NCI-H226 (cell line): ENCODE measurements around the gene AQR.
"Not testable (repeated sequence)": the region's sequence is repeated elsewhere in the genome, so short reads cannot be mapped to it uniquely, and the experiment has no call there.

Experiments used
- DNase-seq: peaks from one replicate; pipeline ENCODE4 v3.0.0-alpha.2; 2015

AQR gene

DNA sequence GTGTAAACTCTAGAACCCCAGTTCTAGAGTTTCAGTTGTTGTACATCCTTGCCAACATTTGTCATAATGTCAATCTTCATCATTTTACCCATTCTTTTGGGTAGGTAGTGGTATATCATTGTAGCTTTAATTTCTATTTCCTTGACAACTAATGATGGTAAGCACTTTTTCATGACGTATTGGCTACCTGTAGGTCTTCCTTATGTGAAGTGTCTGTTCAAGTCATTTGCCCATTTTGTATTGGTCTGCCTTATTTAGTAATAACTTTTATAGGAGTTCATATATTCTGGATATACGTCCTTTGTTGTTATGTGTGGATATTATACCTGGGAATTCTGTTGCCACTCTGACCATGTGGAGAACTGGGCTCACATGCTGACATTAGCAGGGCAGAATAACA lies 100.4 kb downstream of the AQR start:
- no peak for DNase-seq

DNA sequence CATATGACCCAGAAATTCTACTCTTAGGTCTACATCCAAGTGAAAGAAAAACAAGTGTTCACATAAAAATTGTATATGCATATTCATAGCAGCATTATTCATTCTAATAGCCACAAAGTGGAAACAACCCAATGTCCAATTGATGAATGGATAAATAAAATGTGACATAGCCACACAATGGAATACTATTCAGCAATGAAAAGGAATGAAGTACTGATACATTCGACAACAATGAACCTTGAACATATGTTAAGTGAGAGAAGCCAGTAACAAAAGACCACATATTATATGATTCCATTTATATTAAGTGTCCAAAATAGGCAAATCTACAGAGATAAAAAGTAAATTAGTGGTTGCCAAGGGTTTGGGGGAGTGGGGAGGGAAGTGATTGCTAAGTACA lies 104.0 kb downstream of the AQR start:
- DNase-seq, result no peak

DNA sequence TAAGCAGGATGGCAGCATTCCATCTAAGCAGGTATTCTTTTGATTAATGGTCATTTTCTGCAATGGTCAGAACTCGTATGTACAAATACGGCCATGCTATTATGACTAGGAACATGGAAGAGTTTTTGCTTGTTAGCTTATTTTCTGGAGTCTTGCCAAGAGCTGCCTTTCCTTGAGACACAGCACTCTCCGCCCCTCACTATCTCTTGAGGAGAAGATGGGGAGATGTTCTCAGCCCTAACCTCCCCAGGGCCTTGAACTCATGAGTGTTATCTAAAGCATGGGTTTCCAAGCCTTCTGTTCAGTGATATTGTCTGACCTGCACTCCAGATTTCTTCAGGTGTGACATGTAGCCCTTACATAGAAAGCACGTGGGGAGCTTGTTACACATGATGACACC lies 108.3 kb downstream of the AQR start:
- DNase-seq, result no peak

DNA sequence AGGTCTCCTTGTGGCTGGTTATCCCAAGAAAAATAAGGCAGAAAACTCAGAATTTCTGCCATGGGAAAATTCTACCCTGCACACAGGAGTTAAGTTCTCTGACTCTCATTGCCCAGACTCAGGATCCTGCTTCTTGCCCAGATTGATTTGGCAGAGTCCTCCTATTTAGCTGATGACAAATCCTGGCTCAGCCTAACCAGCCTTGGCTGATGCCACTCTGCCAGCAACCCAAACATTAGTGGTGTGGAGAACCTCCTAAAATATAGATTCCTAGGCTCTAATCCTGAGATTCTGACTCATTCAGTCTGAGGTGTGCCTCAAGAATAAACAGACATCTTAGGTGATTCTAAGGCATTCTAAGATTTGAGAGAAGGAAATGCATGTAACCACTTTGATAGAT lies 113.6 kb downstream of the AQR start:
- peak; percentile 3 for DNase-seq

DNA sequence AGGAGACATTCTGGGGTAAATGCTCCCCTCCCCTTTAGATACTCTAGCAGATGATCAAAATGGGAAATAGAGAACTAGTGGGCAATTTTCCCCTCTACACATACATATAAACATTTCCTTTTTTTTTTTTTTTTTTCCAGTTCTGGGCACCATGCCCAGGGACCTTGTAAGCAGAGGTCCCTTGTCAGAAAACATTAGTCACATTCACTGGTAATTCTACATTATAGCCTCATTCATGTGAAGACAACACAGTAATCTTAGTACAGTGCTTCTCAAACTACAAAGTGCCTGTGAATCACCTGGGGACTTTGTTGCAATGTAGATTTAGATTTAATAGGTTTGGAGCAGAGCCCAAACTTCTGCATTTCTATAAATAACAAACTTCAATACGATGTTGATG lies 114.1 kb downstream of the AQR start:
- no peak for DNase-seq

DNA sequence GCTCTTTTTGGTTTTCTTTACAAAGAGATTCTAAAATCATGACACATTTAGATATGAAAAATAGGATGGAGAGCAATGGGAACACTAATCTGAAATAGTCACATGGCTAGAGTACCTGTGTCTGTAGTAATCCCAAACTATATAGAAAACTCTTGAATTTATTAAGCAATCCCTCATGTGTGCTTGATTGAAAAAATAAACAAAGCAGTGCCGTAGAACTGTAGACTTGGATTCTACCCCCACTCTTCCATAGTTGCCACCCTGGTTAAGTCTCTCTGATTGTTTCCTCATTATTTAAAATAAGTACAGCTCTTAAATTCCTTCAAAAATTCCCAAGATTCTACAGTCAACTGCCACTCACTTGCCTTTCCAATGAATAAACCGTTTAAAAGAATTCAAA lies 115.3 kb downstream of the AQR start:
- no peak for DNase-seq

DNA sequence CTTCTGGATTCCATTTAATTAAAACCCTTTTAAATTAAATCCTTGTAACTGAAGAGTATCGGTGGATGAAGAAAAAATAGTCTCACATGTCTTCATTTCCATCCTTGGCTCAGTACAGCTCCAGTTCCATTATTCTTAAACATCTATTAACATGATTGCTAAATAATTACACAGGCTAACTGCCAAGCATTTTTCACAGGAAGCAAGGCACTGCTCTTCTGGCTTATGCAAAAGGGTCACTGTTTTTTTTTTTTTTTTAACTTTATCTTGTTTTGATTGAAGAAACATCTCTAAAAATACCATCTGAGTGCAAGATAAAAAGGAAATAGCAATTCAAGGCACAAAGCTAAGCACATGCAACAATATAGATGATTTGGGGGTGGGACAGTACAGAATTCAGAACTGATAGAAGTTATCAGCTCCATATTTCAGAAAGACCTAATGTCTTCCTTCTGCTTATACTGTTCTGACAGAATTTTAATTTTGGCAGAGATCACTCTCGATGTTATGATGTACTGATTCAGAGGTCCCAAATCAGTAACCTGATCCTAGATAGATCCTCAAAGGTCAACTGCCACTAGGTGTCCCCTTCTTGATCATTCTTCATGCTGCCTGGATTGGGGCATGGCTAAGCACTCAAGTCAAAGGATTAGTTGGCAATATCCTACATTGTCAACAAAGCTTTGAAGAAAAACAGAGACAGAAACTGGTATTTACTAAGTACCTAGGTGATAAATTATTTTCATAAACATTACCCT lies 116.4 kb downstream of the AQR start:
- DNase-seq, result no peak

DNA sequence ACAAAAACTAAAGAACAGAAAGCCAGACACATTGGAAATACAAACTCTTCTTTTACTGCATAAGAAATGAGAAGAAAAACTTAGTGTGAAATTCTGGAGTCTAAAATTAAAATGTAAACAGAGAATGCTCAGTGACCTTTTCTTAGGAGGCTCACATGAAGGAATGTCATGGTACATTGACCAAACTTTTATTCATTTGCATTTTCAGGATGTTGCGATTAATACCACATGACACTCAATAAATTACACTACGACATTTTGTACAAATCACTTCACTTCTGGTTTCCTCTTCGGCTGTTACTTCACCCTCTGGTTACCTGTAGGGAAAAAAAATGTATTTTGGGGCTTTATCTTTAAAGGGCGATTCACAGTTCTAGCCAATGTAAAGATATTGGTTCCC lies 117.8 kb downstream of the AQR start:
- DNase-seq, result no peak

DNA sequence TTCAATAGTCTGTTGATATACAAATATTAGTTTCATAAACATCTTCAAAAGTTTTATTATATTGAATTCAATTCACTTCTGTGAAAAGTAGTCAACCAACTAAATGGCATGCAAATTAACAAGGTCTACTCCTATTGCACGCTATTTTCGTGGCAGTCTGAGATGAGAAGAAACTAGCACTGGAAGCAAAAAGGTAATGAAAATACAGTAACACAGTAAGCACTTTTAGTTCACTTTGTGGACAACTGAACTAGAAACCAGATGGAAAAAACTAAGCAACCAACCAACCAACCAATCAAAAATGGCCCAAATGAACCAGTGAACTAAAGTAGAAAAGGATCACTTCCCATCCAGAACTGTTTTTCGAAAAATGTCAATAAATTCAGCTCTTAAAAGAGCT lies 118.5 kb downstream of the AQR start:
- DNase-seq, result no peak

DNA sequence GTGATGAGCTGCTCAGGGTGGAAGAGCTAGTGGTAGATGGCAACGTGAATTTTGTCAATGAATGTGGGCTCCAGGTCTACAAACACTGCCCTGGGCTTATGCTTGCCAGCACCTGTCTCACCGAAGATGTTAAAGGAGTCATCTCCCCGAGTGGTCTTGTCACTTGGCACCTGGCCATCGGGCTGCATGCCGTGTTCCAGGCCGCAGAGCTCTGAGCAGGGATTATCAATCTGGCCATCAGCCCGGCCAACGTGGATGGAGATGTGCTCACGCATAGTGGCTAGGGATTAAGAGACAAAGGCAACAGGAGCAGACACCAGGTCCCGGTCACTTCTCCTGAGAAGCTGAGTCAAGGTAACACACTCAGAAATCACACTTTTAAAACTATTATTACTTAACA lies 119.4 kb downstream of the AQR start:
- no peak for DNase-seq

DNA sequence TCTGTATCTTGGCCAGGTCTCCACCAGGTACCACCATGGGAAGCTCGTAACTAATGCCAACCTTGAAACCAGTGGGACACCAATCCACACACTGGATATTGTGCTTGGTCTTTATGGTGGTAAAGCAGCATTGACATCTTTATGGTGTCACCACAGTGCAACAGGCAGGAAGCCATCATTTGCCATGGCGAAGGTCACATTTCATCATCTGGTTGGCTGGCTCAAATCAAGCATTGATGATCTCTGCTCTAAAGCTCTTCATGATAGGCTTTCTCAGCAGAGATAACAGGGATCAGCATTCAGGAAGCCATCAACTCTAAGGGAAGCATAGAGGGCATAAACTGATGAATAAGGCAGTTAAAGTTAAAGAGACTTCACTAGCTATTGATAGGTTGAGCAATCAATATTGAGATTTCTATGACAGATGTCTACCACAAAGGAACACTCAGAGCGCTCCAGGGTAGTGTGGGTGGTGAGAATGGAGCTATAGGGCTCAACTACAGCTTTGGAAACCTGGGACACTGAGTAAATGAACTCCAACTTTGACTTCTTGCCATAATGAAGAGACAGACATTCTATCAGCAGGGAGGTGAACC lies 120.1 kb downstream of the AQR start:
- no peak for DNase-seq

DNA sequence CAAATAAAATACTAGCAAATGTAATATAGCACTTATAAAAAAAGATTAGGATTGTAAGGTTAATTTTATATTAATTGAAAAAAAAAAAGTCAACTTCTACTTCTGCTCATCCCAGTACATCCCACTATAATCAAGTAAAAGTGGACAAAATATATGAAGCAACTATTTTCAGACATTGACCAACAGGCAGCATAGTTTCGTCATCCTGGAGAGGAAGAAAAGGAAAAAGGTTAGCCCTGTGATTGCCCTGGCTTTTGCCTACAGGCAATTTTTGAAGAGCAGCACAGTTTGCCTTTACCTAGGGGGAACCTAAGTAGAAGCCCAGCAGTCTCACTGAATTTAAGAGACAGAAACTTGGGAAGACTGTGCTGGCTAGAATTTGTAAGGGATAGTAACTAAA lies 121.9 kb downstream of the AQR start:
- peak; percentile 10 for DNase-seq

DNA sequence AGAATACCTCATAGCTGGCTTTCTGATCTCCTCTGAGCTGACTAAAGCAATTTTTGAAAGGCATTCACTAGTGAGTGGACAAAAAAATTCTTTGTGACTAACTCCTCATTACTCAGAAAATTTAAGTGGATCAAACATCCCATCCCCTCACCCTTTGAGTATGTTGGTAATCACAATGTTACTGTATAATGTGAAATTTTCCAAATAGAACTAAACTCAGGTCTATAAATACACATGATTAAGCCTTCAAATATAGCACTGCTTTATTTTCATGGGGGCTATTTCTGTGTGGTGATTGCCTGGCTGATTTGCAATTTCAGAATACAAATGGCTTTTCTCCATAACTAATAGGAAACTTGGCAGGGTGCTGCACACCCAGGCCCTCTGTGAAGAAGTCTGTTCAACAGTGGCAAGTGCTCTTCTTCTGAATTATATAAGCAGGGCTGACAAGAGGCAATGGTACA lies 128.2 kb downstream of the AQR start:
- no peak for DNase-seq

DNA sequence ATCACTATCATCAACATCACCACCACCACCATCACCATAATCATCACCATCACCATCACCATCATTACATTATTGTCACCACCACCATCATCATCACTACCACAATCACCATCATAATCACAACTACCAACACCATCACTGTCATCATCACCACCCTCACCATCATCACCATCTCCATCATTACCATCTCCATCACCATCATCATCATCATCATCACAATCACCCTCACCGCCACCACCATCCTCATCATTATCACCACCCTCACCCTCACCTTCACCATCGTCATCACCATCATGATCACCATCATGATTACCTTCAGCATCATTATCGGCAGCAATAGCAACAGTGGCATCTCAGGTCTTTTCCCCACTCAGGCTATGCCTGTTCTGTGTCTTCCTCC lies 131.3 kb downstream of the AQR start:
- DNase-seq, result no peak

DNA sequence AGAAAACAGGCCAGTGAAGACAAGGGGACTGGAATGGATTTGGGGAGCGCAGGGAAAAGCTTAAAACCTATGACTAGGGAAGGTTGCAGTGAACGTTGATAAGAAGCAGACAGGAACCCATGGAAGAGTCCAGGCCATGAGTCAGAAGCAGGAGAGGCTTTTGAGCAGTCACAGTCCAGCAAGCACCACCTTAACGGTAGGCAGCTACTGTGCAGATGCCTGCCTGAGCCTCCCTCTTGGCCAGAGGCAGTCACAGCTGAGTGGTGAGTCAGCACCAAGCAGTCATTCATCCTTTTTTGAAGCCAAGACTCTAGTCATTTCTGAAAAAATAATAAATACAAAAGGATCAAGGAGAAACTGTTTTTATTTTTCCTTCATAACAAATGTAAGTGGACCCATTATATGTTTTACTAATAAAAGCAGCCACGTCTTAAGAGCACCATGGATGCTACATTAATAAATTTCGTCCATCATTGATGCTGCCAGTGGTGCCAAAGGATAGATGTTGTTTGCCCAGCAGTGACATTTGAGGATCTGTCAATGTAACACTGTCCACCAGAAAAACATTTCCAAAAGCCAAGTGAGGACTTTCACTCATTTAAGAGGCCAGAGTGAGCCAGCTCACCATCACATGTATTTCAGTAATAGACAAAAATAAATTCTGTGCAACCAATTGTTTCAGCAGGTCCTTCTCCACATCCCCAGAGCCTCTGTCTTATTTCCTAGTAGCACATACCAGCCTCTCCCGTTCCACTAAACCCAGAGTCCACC lies 132.1 kb downstream of the AQR start:
- peak; percentile 82 for DNase-seq

DNA sequence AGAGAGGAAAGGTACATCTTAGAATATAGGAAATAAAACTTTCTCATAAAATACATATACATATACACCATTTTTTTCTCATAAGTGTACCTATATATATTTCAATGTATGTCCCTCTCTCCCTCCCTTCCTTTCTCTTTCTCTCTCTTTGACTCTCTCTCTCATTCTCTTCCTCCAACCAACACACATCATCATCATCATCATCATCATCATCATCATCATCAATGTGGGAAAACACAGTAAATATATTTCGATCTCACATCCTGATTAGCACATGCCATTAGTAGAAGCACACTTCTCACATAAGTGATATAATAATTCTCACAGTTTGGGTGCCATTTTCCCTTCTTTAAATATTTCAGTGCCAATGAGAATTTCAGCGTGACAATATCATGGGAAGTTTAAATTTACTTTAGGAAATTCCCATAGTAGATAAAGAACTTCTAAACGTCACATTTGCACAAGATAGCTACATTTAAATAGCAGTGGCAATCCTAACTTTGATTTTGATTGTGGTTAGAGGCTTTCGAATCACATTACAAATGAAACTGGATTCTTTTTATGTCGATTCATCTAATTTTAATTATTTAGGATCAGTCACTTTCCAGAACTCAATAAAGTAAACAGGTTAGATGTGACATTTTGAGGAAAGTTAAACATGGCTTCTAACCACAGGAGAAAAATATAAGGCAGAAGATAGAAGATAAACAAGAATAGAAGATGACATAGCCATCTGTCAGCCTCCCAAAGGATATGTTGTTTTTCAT lies 141.2 kb downstream of the AQR start:
- DNase-seq, result no peak

DNA sequence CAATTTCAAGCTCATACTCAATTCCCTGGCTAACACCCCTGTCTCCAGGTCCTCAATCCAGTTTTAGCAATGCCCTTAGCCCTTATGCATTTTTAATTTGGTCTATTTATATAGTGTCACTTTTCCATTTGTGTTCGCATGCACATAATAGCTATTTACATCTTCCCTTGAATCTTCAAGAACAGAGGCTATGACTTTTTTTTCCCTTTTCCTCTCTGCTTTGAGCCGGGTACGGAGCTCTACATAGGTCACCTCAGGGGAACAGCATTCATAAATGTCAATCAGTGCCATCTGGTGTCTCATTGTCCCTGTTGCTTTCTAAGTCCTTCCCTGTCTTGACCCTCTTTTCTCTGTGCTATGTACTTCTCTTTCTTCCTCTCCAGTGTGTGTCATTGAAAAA lies 147.7 kb downstream of the AQR start:
- no peak for DNase-seq

DNA sequence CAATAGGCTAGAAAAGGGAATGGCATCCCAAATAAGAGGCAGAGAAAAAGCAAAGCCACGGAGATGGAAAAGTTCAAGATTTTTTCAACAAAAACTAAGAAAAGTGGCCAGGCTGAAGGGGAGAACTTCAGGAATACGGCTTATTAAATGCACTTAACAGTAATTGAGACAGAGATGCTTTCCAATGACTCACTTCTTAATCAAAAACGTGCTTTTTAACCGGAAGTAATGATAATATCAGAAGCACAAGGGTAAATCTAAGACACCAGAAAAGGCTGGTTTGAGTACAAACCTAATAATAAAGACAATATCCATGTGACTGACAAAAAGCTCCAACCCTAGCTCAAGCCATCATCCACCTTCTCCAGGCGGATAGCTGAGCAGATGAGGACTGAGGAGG lies 149.4 kb downstream of the AQR start:
- DNase-seq, result no peak

DNA sequence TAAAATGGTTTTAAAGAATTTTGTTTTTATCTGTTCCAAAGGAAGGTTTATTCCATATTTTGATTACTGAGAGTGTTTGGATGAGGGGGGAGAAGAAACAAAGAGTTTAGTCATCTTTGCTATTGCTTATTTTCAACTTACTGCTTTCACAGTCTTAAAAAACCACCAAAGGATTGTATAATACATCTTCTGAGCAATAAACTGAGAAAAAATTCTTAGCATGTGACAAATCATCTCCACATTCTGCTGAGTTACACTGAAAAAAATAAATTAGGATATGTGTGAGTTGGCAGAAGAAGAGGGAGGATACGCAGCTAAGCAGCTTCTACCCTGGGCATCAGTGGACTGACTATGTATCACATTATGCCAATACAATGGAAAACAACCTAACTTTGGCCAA lies 151.0 kb downstream of the AQR start:
- no peak for DNase-seq

DNA sequence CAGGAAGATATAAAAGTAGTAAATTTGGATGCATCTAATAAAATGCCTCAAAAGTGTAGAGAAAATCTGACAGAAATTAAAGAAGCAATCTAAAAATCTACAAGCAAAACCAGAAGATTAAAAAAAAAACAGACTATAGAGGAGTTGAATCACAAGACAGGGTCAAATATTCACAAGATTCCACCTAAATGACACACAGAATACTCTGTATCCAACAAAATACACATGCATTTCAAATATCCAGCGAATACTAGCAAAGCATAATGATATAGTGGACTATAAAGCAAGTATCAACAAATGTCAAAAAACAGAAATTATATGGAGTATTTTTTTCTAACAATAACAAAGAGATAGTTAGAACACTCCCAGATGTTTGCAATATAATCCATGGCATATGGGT lies 153.7 kb downstream of the AQR start:
- no peak for DNase-seq

DNA sequence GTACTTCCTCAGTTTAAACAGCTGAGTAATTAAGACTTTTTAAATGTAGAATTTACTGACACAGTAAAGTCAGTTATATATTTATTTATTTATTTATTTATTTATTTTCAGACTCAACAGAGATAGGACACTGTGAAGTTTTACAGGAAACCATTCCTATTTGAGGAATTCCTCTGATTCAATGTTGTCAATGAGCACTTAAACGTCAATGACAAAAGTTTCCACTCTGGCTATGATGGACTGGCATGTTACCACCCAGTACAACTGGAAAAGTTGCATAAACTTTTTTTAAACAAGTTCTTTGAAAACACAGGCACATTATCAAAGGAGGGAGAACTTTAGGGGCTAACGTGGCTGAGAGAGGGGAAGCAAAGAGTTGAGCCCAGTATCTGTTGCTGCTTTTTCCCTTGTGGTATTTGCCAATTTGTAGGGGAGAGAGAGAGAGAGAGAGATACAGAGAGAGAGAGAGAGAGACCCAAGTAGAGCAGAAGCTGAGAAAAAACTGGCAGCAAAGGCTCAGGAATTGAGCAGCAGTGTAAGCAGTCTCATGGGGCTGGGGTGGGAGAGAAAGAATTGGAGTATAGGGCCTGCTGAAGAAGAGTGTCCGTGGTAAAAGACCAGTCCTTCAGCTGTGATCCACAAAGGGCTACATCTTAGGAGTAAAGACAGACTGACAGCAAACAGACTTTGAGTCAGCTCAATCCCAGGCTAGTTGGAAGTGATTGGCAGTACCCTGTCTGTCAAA lies 155.9 kb downstream of the AQR start:
- DNase-seq, result no peak

DNA sequence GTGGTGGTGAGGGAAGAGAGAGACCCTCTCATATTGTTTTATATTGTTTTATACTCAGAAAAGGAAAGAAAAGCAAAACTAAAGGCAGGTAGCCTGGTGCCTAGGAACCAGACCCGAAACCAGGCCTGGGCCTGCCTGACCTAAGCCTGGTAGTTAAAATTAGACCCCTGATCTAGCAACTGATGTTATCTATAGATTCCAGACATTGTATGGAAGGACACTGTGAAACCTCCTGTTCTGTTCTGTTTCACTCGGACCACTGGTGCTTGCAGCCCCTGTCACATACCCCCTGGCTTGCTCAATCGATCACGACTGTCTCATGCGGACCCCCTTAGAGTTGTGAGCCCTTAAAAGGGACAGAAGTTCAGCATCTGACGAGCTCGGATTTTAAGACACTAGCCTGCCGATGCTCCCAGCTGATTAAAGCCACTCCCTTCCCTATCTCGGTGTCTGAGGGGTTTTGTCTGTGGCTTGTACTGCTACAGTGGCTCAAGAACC lies 156.6 kb downstream of the AQR start:
- not testable (repeated sequence) for DNase-seq
